ENCODE data around the gene GALNT1.
A peak's percentile ranks its signal among the peaks of the same experiment; 100 is the strongest.

GALNT1 gene

GRCh38 chr18:35682281-35682867 lies 100.8 kb downstream of the GALNT1 start:
- DNase-seq, result peak; percentile 48

- DNase-seq, result peak; percentile 30
Measured at GRCh38 chr18:35683021-35683420, 101.5 kb downstream of the GALNT1 start.

GRCh38 chr18:35688757-35689156 lies 107.2 kb downstream of the GALNT1 start:
- peak; percentile 31 for DNase-seq

GRCh38 chr18:35689728-35690127 lies 108.2 kb downstream of the GALNT1 start:
- no peak for DNase-seq

- DNase-seq, result no peak
Measured at GRCh38 chr18:35691625-35692024, 110.1 kb downstream of the GALNT1 start.

GRCh38 chr18:35692866-35693265 lies 111.3 kb downstream of the GALNT1 start:
- no peak for DNase-seq

GRCh38 chr18:35693829-35694228 lies 112.3 kb downstream of the GALNT1 start:
- peak; percentile 44 for DNase-seq

GRCh38 chr18:35694808-35695207 lies 113.3 kb downstream of the GALNT1 start:
- DNase-seq, result peak; percentile 32

- no peak for DNase-seq
Measured at GRCh38 chr18:35695384-35695783, 113.8 kb downstream of the GALNT1 start.

GRCh38 chr18:35695803-35696202 lies 114.3 kb downstream of the GALNT1 start:
- DNase-seq, result no peak

- DNase-seq, result no peak
Measured at GRCh38 chr18:35696307-35696706, 114.8 kb downstream of the GALNT1 start.

- DNase-seq, result no peak
Measured at GRCh38 chr18:35697869-35698268, 116.3 kb downstream of the GALNT1 start.

GRCh38 chr18:35703043-35703688 lies 121.6 kb downstream of the GALNT1 start:
- no peak for DNase-seq

- no peak for DNase-seq
Measured at GRCh38 chr18:35705988-35706387, 124.4 kb downstream of the GALNT1 start.

GRCh38 chr18:35707247-35707646 lies 125.7 kb downstream of the GALNT1 start:
- DNase-seq, result no peak

GRCh38 chr18:35707674-35708073 lies 126.1 kb downstream of the GALNT1 start:
- no peak for DNase-seq

- no peak for DNase-seq
Measured at GRCh38 chr18:35710581-35710980, 129.0 kb downstream of the GALNT1 start.

- DNase-seq, result no peak
Measured at GRCh38 chr18:35711227-35711626, 129.7 kb downstream of the GALNT1 start.

GRCh38 chr18:35713545-35713944 lies 132.0 kb downstream of the GALNT1 start:
- DNase-seq, result no peak

GRCh38 chr18:35714539-35714938 lies 133.0 kb downstream of the GALNT1 start:
- DNase-seq, result no peak

- no peak for DNase-seq
Measured at GRCh38 chr18:35715139-35715538, 133.6 kb downstream of the GALNT1 start.

- no peak for DNase-seq
Measured at GRCh38 chr18:35716169-35716831, 134.8 kb downstream of the GALNT1 start.

- DNase-seq, result no peak
Measured at GRCh38 chr18:35717182-35717581, 135.6 kb downstream of the GALNT1 start.

GRCh38 chr18:35721431-35722081 lies 140.0 kb downstream of the GALNT1 start:
- no peak for DNase-seq
